GM21381 (cell line): ENCODE results near the gene ATXN10.

Experiments
- ATAC-seq: cut with Tn5 transposase; IDR thresholded peaks from one replicate; pipeline ENCODE4 v1.9.1; 2021; ENCODE audit warnings: mild to moderate bottlenecking, moderate library complexity; ENCODE audit not compliant: unreplicated experiment

The ATXN10 gene

GRCh38 chr22:45871721-45872120 is 200.1 kb downstream of the ATXN10 start:
- no peak for ATAC-seq

DNA sequence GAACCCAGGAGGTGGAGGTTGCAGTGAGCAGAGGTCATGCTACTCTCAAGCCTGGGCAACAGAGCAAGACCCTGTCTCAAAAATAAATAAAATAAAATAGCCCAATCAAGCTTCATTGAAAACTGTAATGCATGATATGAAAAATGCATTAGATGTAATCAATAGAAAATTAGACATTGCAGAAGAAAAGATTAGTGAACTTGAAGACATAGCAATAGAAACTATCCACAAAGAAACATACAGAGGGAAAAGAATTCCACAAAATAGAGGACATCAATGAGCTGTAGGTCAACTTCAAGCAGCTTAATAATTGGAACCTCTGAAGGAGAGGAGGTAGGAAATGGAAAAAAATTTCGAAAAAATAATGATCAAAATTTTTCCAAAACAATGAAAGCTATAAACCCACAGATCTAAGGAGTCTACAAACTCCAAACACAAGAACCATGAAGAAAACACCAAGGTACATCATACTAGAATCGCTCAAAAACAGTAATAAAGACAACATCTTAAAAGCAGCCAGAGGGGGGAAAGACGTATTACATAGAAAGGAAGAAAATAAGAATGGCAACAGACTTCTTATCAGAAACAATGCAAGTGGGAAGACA is 201.1 kb downstream of the ATXN10 start:
- no peak for ATAC-seq

- no peak for ATAC-seq
Observed at GRCh38 chr22:45876136-45877035, 204.8 kb downstream of the ATXN10 start.

DNA sequence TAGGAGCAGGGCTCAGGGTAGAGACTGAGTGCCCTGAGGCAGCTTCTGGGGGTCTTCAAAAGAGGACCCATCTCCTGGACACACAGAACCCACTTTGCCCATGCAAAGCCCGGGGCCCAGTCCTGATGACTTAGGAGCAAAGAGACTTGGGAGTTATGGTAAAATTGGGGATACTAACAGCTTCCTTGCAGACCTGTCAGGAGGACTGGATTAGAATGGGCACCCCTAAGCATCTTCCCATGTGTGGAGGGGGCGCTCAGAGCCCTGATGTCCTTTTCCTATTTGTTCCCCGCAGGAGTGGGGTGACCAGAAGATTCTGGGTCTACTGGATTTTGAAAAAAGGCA is 205.4 kb downstream of the ATXN10 start:
- no peak for ATAC-seq

GRCh38 chr22:45877651-45878050 is 206.0 kb downstream of the ATXN10 start:
- no peak for ATAC-seq

GRCh38 chr22:45878051-45878781 is 206.6 kb downstream of the ATXN10 start:
- no peak for ATAC-seq

- no peak for ATAC-seq
Observed at GRCh38 chr22:45878901-45879551, 207.4 kb downstream of the ATXN10 start.

GRCh38 chr22:45879552-45879949 is 207.9 kb downstream of the ATXN10 start:
- no peak for ATAC-seq

DNA sequence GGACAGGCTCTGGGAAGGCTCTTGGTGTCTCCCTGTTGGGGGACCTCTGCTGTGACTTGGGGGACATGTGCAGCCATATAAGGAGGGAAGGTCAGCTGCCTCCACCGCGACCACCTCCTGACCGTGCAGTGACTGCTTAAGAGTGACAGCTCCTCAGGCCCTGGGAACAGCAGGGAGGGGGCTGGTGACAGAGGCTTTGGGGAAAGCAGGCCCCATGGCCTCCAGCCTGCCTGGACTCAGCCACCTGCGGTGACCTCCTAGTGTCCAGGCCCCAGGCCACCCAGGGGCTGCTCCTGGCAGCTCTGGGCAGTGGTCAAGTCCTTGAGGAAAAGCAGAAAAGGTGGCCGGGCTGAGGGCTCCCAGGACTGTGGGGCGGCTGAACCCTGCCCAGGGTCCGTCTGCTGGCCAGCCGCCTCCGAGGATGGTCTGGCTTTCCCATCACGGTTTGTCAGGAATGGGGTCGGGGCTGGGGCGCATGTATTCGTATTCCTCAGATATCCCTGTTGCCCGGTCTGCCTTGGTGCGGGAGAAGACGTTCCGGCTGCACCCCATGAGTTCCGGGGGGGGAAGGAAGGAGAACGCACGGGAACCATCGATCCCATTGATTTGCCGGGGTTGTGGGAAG is 208.6 kb downstream of the ATXN10 start:
- no peak for ATAC-seq

- ATAC-seq = no peak
Observed at GRCh38 chr22:45880716-45881523, 209.3 kb downstream of the ATXN10 start.

- ATAC-seq = no peak
Observed at GRCh38 chr22:45881524-45881875, 209.9 kb downstream of the ATXN10 start.

- ATAC-seq = no peak
Observed at GRCh38 chr22:45882881-45883810, 211.5 kb downstream of the ATXN10 start.

GRCh38 chr22:45883811-45884170 is 212.2 kb downstream of the ATXN10 start:
- ATAC-seq = no peak

DNA sequence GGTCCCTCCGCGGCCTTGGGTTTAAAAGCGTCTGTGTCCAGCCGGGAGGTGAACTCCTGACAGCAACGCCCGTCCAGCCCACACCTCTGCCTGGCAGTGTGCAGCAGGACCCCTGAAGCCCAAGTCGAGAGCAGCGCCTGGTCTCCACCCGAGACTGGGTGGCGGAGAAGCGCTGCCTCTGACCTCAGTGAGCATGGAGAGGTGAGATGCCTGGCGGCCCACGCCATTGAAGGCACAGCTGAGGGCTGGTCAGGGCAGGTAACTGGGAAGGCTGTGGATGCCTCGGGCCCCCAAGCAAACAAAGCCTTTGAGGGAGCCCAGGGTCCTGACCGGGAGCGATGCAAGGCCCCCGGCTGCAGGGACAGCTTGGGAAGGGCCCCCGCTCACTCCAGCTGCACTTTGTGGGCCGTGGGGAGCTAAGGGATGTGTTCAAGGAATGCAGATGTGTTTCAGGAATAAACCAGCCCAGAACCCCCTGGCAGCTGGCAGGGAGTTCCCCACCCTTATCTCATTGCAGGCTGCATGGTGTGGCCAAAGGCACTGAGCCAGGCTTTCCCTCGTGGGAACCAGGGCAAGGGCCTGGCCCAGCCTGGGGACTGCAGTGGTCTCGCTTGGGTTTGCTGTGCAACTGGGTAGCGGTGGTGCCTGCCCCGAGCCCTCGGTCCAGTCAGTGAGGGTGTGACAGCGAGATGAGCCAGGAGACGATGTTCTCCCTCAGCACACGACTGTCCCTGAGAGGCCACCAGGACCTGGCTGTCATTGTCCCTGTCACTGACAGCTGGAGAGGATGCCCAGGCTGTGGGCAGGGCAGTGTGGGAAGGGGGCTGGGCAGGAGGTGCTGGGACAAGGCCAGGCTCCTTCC is 212.8 kb downstream of the ATXN10 start:
- ATAC-seq = no peak

DNA sequence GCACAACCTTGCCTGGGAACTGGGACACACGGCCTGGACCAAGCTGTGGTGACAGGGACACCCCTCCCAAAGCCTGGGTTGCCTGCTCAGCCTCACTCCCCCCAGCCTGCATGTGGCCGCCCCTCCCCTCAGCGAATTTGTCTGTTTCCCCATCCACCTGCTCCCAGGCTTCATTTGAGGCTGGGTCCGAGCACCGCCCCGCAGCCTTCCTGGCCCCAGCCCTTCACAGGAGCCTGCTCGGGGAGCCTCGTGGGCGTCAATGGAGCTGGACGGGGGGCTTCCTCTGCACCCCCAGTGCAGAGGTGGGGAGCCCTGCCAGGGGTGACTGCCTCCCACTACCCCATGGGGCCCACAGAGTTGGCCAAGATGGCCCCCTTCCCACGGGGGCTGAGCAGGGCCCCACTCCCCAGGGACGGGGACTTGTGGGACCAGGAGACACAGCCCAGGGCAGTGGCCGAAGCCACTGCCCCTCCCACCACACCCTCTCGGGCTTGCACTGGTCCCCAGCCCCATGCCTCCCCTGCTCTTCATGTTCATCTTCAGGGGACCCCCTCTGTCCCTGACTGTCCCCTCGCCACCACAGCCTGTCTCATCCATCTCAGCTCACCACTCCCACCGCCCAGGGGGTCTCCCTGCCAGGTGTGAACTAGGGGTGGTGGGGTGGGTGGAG is 213.7 kb downstream of the ATXN10 start:
- no peak for ATAC-seq

GRCh38 chr22:45885941-45886395 is 214.3 kb downstream of the ATXN10 start:
- ATAC-seq = no peak

DNA sequence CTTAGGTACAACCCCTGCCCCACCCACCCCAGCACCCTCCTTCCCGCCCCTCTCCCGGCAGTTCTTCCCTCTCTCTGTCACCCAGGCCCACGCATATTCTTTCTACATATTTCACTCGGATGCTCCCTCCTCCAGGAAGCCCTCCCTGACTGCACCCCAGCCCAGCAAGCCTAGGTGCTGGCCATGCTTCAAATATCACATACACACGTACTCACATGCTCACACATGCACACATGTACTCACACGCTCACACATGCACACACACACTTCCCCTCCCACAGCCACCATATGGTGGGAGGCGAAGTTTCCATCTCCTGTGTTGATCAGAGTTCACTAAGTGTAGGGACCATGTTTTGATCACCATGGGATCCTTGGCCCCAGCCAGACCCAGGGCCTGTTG is 214.9 kb downstream of the ATXN10 start:
- ATAC-seq = no peak
